Stimulated activated CD8-positive, alpha-beta memory T cell treated with anti-CD3 and anti-CD28 coated beads, Interleukin-15, amount 100 ng/mL, for 4 hours (primary cell): ENCODE data around the gene RELT.

Source experiments
- DNase-seq, 2 donors: peaks; one replicate each; pipeline ENCODE4 v3.0.0-alpha.2; 2020; ENCODE audit warnings: low read depth in 2 of 2

The RELT gene, protein sequence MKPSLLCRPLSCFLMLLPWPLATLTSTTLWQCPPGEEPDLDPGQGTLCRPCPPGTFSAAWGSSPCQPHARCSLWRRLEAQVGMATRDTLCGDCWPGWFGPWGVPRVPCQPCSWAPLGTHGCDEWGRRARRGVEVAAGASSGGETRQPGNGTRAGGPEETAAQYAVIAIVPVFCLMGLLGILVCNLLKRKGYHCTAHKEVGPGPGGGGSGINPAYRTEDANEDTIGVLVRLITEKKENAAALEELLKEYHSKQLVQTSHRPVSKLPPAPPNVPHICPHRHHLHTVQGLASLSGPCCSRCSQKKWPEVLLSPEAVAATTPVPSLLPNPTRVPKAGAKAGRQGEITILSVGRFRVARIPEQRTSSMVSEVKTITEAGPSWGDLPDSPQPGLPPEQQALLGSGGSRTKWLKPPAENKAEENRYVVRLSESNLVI

DNA sequence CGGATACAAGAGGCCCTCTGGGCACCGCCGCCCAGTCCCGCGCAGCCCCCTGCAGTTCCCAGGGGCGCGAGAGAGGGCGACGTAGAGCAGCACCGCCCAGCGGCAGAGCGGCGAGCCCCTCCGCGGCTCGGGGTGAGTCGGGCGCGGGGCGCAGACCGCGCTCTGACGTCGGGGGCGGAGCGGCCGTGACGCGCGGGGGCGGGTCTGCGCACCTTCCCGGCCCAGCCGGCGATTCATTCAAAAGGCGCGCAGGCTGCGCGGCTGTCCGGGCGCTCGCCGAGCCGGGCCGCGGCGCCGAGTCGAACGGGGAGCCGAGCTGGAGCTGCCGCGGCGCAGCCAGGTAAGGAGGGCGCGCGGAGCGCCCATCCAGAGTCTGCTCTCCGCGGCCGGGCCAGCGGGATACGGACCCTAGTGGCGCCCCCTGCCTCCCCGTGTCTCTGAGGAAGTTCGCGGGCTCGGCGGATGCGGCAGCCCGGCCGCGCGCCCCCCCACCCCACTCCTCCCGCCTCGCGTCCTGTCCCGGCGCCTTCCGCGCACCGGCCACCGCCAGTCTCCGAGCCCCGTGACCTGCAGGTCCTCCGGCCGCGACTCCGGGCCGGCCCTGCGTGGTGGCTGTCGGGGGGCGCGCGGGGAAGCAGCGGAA lies at the start of gene RELT:
Gene RELT (plus strand): TSS at position 240 of the 643 bp plus-strand sequence. CDS start 12,738 bp downstream, outside the sequence.
- peak; percentile 75 to 89 for DNase-seq

- no peak for DNase-seq
Observed at GRCh38 chr11:73326929-73327811, 49.0 kb upstream of the RELT start.

DNA sequence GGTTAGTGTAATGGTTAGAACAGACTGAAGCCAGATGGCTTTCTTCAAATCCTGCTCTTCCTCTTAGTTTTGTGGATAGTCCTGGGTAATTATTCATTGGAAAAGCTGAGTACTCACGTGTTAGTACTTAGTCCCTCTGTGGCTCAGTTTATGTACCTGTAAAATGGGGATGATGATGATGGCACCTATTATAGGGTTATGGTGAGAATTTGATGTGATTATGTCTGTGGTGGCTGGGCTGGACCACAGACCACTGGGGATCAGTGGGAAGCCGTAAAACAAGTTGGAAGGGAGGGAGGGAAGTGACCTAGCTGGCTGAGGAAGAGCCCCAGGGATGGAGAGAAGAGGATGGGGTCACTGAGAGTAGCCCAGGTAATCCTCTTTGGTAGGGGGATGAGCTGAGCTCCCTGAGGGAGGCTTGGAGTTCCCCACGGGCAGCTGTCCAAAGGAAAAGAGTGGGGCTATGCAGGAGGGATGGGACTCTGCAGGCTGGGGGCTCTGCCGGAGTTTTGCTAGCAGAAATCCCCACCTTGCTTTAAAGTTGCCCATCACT lies 48.3 kb upstream of the RELT start:
- DNase-seq, result no peak

- no peak for DNase-seq
Observed at GRCh38 chr11:73330569-73331093, 45.6 kb upstream of the RELT start.

DNA sequence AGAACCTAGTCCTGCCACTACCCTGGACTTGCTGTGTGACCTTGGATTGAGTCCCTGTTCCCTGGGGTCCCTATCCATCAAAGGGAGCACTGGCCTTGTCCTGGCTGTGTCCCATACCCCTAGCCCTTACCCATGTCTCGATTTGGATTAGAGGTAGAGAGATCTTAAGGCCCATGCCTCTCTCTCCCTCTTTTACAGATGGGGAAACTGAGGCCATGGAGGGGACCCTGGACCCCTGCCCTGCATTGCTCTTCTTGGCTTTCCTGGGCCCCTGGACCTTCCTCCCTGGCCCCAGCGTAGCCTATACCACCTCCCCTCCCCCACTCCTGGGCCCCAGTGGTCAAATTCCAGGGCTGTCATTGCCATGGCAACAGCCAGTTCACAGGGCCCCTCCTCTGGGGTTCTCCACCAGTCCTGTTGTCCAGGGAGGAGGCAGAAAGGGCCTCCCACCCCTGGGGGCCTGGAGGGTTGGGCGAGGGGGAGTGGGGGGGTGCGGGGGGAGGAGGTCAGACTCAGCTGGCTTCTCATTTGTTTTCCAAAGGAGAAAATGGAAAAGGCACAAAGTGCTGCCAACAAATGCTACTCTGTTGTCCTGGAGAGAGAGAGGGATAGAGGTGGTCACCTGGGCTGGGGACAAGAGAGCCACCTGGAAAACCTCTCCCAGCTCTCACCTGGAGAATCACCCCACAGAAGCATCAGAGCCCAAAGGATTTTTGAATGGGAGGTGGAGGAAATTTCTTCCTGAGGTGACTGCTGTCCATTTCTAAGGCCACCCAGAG lies 44.9 kb upstream of the RELT start:
- no peak for DNase-seq

DNA sequence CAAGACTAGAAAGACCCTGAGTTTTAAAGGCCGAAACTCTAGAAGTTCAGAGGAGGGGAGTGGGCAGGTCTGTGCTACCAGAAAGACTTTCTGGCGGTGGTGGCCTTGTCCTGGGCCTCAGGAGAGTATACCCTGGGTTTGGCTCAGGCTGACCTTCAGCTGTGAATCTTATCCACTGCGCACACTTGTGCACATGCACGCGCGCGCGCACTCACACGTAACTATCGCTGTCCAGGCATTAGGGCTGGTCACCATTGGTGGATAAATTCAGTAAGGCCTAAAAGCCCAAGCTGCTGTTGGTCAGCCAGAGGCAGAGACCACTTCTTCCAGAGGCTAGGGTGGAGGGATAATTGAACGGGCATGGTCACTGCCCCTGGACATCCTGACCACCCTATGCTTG lies 43.0 kb upstream of the RELT start:
- DNase-seq, result no peak

GRCh38 chr11:73333640-73334383 lies 42.4 kb upstream of the RELT start:
- DNase-seq, result no peak

GRCh38 chr11:73334384-73335203 lies 41.6 kb upstream of the RELT start:
- DNase-seq, result no peak

GRCh38 chr11:73335204-73335923 lies 40.8 kb upstream of the RELT start:
- peak; percentile 41 to 55 for DNase-seq

DNA sequence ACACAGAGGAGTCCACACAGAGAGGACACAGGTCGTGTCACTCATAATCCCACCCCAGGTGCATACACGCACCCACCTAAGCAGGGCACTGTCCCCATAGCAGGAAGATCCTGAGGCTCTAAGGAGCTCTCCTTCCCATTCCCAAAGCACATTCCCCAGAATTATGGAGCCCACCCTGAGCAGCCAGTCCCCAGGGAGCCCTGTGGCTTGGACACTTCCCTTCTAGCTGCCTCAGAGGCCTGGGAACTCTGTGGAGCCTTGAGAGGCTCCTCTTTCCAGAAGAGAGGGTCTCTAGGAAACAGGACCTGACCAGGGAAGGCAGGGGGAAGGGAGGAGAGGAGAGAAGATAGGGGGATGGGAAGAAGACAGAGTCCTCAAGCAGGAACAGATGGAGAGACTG lies 38.4 kb upstream of the RELT start:
- DNase-seq, result no peak

DNA sequence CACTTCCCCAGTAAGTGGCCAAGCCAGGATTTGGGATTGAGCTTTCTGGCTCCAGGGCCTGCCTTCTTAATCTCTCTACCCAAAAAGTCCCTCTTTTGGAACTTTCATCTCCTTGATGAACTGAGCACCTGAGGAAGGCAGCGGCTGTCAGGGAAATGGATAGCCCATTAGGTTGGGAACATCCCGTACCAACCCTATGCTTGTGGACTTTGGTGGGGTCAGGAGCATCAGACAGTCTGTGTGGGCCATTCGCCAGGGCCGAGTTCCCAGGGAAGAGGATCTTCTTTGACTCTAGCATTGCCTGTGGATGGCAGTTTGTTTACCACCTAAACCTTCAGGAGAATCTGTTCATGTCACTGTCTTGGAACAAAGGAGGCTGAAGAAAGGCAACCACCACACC lies 37.9 kb upstream of the RELT start:
- no peak for DNase-seq

DNA sequence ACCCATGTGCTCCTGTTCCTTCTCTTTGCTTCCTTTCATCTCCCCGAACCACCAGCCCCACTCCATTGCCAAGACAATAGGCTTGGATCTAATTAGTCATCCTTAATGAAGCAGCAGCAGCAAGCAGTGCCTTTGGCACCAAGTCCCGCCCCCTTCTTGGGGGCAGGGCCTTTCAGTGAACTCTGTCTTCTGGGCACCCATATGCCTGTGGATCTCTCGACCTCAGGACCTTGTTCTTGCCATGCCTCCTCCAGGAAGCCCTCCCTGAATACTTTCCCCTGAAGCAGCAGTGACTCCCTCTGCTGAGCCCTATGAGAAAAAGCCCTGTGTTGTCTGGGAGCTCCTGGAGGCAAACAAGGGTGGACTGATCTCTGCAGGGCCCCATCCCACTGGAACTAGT lies 36.0 kb upstream of the RELT start:
- DNase-seq, result no peak

DNA sequence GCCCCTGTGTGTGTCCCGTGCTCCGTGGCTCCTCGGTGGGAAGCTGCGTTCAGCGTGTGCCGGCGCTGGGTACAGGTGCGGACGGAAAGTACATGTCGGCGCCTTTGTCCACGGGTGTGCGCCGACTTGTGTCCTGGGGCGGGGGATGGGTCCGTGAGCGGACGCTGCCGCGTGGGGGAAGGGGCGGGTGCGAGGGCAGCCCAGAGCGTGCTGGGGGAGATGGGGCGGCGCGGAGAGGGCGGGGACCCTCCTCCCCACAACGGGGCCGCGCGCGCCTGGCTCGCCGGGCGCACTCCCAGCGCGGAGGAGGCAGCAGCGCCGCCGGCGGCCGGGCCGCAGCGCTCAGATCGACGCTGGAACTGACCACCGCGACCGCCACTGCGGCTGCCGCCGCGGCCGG lies 33.6 kb upstream of the RELT start:
- no peak for DNase-seq

DNA sequence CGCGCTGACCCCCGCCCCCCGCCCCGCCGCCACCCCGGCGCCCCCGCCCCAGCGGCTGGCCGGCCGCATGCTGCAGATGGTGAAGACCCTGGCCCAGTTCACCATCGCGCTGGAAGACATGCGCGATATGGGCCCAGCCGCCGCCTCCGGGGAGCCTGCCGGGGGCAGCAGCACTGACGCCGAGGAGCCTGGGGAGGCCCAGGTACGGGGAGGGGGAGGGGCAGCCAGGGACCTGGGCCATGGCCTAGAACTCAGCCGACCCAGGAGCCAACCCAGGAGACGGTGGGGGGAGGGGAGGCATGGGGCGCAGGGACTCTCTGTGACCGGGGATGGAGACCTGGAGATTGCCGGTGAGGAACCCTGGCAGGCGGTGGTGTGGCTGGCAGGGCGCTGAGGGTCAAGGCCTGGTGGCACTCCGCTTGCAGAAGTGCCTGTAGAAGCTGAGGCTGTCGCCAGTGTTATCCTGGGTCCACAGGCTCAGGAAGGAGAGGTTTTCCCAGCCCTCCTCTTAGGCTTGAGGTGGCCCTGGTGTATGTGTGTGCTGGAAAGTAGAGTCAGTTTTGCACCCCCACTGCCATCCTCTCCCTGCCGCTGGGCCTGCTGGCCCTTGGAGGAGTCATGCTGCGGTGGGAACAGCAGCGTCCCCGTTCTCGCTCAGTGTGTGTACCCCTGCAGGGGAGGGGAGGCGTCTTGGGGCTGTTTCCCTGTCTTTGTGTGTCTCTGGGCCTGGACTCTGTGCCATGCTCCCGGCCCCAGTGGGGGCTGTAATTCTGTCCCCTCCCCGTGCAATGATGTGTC lies 32.9 kb upstream of the RELT start:
- no peak for DNase-seq

- no peak for DNase-seq
Observed at GRCh38 chr11:73344191-73344607, 32.0 kb upstream of the RELT start.

DNA sequence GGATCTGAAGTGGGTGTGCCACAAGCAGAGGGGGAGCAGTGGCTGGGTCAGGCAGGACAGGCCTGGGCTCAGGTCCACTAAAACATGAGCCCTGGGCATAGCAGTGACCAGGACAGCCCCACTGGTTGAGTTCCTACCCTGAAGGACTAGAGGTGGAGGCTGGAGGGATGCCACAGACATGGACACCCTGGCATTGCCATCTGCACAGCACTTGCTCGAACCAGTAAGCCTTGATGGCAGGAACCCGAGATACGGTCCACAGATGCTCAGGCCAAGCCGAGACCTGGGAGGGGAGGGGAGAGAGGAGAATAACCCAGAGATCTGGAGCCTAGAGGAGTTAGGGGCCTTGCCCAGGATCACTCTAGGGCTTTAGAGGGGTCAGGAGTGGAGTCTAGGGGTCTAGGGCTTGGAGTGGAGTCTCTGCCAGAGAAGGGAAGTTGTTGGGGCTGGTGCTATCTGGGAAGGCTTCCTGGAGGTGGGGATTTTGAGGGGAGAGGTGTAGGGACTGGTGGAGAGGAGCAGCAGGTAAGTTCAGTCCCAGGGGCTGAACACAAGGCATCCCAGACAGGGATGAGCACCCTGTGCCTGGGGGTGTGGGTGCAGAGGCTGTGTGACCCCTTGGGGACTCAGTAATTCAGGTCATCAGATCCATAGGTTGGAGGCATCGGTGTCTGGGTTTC lies 30.6 kb upstream of the RELT start:
- no peak for DNase-seq
